MM.1S (cell line): ENCODE results near the gene ADAMTS15.

ENCODE experiments used
- CTCF ChIP-seq: fragments of 300-600 bp; sonication (generic); IDR thresholded peaks from 2 replicates; pipeline ENCODE4 v1.5.1; 2016; ENCODE audit warnings: antibody characterized with exemption, low read length, mixed read lengths
- EZH2phosphoT487 ChIP-seq: fragments of 300-600 bp; sonication (generic); IDR thresholded peaks from 2 replicates; pipeline ENCODE4 v1.6.1; 2018; ENCODE audit warnings: antibody characterized with exemption, low read length

DNA sequence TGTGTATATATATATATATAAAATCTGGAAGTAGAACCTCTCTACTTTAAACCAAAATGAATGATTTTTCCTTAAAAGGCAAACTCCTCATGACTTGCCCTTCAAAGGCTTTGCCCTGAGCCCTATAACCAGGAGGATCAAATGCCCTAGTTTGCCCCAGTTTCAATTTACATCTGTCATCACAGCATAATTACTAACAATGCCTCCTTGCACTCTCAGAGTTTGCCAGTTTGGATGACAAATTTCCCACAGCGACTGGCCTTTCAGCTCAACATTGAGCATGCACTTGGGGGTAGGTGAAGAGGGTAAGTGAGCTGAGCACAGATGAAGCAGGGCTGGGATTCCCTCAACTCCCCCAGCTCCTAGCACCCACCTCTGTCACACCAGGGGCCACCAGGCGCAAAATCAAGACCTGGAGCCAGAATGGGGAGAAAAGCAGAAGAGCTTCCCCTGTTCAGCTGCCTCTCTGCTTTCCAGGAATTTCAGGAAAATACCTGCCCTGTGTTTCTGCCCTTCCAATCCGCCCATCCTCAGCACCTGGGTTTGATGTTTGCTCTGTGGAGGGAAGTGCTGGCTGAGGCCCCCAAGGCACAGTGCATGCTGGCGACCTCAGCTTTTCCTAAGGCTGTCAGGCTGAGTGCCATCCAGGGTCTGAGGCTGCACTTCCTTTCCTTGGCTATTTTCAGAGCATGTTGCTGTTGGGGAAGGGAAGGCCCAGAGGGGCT is 67.5 kb downstream of the ADAMTS15 start:
- no peak for TF ChIP-seq CTCF
- TF ChIP-seq EZH2phosphoT487: no peak
